A549 (cell line): Measurements from ENCODE around the gene DDX31.

ENCODE experiments used
- CBX2 ChIP-seq: fragments of 200-600 bp; sonication (generic); IDR thresholded peaks from 2 replicates; pipeline ENCODE4 v1.6.1; 2016; ENCODE audit warnings: low read depth, mild to moderate bottlenecking, borderline replicate concordance
- CEBPB ChIP-seq, 2 experiments: fragments of >200 bp in 1 of 2; sonication (Bioruptor Twin) in 1 of 2; formaldehyde crosslinking in 1 of 2; IDR thresholded peaks; 2 replicates each; pipeline ENCODE4 v1.6.1; 2012 to 2016
- EP300 ChIP-seq, 2 experiments: fragments of >200 bp; sonication (Bioruptor Twin); formaldehyde crosslinking; IDR thresholded peaks; 2 replicates in 1 of 2; 3 replicates in 1 of 2; pipeline ENCODE4 v1.6.1; 2016 to 2017
- JUNB ChIP-seq: fragments of >200 bp; sonication (Bioruptor Twin); formaldehyde crosslinking; IDR thresholded peaks from 2 replicates; pipeline ENCODE4 v1.6.1; 2016
- POLR2A ChIP-seq: IDR thresholded peaks from 2 replicates; pipeline ENCODE4 v1.6.1; 2012; ENCODE audit warnings: mild to moderate bottlenecking, low read length
- TF ChIP-seq, protein P1 (sequence below): fragments of >200 bp; sonication (Bioruptor Twin); formaldehyde crosslinking; IDR thresholded peaks from 3 replicates; pipeline ENCODE4 v1.5.1; 2016
- TF ChIP-seq, protein P2 (sequence below): fragments of 450-650 bp; IDR thresholded peaks from 2 replicates; pipeline ENCODE4 v1.6.1; 2014; ENCODE audit warnings: antibody characterized with exemption

DNA sequence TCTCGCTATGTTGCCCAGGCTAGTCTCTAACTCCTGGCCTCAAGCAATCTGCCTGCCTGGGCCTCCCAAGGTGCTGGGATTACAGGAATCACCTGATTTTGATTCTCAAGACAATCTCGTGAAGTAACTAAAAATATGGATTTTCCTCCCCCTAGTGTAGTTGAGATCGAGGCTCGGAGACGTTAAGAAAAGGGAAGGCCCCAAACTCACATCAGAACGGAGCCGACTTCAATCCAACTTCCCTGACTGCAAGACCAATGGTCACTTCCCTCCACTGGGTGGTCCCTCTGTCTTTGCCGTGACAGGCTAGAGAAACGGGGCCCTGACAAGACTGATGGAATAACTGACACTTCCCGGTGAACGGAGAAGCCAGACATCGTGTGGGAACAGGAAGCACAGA is 59.1 kb downstream of the DDX31 start:
- TF ChIP-seq, protein P1, sequence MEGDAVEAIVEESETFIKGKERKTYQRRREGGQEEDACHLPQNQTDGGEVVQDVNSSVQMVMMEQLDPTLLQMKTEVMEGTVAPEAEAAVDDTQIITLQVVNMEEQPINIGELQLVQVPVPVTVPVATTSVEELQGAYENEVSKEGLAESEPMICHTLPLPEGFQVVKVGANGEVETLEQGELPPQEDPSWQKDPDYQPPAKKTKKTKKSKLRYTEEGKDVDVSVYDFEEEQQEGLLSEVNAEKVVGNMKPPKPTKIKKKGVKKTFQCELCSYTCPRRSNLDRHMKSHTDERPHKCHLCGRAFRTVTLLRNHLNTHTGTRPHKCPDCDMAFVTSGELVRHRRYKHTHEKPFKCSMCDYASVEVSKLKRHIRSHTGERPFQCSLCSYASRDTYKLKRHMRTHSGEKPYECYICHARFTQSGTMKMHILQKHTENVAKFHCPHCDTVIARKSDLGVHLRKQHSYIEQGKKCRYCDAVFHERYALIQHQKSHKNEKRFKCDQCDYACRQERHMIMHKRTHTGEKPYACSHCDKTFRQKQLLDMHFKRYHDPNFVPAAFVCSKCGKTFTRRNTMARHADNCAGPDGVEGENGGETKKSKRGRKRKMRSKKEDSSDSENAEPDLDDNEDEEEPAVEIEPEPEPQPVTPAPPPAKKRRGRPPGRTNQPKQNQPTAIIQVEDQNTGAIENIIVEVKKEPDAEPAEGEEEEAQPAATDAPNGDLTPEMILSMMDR, result no peak
- TF ChIP-seq CBX2 (no peak), CEBPB (IDR thresholded peaks at IDR 0.05) (no peak), JUNB (no peak), EP300 (IDR thresholded peaks at IDR 0.05) (no peak), POLR2A (no peak)
- TF ChIP-seq, protein P2, sequence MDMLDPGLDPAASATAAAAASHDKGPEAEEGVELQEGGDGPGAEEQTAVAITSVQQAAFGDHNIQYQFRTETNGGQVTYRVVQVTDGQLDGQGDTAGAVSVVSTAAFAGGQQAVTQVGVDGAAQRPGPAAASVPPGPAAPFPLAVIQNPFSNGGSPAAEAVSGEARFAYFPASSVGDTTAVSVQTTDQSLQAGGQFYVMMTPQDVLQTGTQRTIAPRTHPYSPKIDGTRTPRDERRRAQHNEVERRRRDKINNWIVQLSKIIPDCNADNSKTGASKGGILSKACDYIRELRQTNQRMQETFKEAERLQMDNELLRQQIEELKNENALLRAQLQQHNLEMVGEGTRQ, result no peak
